AML-193 (cell line): Measurements from ENCODE around the gene BANK1.

Experiments used
- DNase-seq, 2 experiments: peaks; one replicate each; lab custom pipeline; 2025; lab: John Stamatoyannopoulos, UW

Gene BANK1

DNA sequence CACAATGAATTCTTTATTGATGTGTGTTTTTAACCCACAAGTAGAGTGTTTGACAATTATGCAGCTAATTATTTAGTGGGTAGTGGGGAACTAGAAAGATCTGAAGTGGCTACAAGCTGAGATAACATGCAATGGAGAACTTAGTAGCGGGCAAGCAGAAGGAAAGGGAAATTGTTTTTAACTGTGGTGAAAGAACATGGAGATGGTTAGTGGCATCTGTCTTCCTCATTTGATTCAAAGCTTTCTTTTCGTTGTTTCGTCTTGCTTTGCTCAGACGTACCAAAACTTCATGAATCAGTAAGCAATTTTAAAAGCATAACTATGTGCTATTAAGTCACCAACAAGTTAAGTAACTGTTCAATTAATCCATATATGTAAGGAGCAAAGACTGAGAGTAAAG is 169.9 kb downstream of the BANK1 start:
- DNase-seq = no peak

DNA sequence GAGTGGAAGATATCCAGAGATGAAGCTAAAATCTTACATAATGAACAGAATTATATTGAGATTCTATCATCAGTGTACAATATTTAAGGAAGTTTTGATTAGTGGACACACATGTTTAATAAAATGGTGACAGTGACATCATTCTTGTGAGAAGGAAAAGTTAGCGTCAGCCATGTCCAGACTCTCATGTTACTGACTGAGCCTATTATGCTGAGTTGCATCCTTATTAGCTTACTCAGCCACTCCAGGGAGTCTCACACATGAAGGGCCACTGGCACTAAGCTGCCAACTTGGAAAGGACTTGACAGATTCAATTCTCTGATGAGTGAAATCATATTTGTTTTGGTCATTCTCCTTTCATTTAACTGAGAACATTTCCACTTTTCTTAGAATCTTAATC is 170.6 kb downstream of the BANK1 start:
- DNase-seq = no peak

DNA sequence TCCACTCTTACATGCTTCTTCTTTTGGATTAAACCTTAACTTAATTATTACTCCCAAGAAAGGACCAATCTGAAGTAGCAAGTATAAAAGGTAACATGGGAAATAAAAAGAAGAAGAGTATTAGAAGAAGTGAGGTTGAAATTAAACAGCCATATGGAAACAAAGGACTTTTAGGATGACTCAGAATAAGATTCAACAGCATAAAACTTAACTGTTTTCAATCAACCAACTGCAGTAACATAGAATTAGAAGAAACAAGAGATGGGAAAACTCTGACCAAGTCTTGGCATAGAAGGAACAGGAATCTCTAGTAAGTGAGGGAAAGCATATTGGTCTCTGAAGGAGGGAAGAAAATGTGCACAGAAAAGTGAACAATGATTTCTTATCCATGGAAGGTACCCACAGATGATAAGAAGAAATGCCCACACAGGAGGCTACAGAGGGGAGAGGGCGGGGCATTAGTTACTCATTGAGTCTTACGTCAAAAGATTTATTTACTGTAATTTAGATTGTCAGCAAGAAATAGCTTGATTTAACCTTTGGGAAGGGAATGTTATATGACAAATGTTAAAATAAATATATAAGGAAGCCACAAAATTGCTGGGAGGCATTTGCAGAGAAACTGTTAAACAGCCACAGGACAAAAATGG is 177.3 kb downstream of the BANK1 start:
- DNase-seq = no peak

DNA sequence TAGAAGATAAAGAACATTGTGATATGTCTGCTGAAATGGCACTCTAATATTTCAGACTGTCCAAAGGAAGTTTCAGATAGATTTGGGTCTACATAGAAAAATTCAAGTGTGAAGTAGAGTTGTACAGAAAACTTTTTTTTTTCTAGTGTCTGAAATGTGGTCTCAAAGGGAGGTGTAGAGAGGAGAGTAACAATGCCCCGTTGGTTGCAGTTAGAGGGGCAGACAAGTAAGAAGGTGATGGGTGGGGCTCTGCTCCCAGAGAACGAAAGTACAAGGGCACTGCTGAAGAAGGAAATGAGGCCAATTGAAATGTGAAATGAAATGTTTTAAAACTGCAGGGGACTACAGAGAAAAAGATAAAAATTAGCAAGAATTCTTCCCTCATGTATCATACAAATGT is 177.8 kb downstream of the BANK1 start:
- no peak for DNase-seq

DNA sequence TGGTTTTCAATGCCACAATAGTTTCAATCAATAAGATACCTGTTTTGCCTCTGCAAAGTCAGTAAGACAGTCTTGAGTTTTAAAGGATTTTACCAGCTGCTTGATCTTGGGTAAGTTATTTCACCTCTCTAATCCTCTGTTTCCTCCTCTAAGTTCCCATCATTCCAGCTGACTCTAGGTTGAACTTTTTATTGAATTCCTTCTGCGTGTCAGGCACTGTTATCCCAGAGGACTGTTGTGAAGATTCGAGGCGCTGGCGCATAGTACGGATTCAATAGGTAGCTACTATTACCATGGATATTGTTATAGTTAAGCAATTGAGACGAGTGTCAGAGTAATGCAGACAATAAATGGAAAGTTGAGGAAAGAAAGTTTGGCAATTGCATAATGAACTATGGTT is 179.4 kb downstream of the BANK1 start:
- DNase-seq = no peak

DNA sequence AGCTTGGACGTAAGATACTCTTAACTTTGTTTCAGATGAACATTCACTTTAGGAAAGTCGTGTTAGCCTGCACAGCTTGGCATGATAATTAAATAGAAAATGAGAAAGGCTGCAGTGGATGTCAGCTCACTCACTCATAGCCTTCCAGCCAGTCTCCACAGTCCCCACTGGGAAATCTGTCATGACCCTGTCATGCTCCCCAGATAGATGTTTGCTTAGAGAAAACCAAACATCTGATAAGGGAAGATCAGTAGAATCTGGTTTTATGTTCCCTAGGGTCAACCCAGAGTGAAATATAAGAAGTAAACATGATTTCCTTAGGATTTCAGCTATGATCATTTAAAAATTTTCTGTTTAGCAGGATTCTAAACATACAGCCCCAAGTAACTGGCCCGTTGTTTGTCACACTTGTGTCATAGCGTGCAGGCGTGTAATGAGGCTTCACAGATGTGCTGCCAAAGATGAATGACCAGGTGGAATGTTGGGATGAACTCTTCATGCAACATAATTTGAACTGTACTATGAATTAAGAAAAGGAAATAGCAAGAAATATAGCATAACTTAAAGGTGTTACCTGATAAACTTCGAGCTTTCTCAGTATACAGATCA is 180.1 kb downstream of the BANK1 start:
- DNase-seq = no peak

DNA sequence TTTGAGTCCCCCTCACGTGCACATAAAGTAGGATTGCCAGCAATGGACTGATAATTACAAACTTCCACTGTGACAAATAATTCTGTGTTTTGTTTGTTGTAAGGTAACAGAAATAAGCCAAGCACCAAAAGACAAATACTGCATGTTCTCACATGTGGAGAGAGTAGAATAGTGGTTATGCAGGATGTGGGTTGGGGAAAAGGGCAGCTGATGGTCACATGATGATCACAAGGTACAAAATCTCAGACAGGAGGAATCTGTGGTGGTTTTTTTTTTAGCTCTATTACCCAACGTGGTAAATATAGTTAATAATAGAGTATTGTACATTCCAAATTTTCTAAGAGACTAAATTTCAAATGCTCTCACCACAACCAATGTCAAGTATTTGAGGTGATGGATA is 182.3 kb downstream of the BANK1 start:
- DNase-seq = no peak

DNA sequence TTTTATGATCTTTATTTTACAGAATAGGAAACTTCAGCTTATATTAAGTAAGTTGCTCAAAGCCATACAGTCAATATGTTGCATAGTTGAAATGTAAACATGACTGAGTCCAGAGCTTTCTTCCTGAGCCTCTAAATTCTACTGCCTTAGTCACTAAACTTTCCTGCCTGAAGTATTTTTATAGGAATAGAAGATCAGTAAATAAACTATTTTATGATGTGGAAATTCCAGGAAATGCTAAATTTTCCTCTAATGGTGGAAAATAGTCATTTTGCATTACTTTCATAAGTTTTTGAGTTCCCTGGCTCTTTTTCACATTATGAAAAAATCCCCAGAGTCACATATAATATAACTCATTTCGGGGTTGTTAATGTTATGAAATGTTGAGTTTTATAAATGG is 182.8 kb downstream of the BANK1 start:
- no peak for DNase-seq

DNA sequence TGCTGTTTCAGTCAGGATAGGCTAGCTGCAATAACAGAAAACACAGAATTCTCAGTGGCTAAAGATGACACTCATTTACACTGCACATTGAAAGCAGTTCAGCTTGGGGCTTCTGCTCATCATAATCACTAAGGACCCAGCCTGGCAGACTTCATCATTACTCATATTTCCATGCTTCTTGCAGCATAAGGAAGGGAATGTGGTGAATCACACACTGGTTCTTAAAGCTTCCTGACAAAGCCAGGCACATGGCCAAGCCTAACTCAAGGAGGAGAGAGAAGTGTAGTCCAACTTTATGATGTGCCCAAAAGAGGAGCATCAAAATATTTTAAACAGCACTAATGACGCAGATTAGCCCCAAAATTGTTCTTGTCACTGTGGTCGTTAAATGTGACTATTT is 186.5 kb downstream of the BANK1 start:
- DNase-seq = no peak

DNA sequence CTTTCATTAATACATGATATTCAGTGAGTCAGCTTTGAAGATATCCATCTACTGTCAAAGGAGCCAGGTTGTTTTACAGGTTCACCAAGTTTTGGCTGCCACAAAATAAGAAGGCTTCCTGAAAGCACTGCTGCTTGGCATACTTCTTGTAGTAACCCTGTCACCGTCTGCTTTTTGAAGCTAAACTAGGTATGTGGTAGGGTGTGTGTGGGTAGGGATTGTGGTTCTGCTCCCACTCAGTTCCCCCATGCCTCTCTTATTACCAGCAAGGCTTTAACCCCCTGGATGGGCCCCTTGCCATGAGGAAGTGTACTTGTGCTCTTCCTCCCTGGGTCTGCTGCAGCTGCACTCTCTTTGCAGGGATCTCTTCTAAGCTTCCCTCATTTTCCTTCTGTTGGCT is 191.2 kb downstream of the BANK1 start:
- peak; percentile 50 to 52 for DNase-seq

DNA sequence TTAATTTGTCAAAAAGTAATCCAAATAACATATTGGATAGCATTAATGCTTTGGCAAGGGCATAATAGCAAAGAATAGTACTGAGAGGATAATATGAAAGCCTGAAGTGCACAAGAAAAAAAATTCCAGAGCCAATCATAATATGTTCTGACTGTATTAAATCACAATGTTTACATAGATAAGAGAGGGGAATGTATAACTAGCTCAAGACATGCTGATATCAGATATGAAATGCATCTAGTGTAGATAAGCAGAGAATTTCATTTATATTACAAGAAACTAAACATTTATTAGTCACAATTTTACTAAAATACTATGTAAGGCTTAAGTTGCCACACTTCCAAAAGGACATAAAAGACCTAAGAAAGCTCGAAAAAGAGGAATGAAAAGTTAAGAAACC is 193.3 kb downstream of the BANK1 start:
- no peak for DNase-seq

DNA sequence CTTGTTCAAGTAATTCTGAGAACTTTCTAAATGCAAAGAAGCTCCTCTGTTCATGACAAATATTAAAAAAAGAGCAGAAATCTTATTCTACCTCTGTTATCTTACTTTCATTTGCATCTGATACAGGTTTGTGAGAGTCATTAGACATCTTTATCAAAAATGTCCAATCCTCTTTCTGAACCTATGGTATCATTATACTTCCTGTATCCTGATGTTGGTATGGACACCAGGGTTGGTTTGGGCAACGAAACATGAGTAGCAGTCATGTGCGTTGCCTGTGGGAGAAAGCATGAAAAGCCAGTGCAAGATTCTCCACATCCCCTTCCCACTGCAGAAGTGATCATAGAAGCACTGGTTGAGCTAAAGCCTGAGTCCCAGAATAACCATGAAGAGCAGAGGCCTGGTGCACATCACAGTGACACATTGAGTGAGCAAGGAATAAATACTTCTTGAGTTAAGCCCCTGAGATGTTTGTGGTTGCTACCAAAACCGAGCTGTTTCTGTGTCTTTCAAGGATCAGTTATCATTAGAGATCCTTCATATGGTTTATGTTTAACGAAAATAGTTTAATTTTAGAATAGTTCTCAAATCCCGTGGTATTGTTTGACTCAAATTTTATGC is 197.2 kb downstream of the BANK1 start:
- no peak for DNase-seq

DNA sequence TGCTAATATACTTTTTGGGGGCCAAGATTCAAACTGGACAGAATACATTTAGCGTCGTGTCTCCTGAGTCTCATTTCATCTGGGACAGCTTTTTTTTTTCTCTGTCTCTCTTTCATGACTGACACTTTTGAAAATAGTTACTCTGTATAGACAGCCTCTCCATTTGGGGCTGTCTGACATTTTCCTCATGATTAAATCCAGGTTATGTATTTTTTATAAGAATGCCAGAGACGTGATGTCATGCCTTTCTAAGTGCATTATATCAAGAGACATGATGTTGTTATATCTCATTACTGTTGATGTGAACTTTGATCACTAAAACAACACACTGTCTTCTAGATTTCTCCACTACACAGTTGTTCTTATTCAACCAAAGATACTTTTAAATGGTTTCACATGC is 199.0 kb downstream of the BANK1 start:
- DNase-seq = no peak

DNA sequence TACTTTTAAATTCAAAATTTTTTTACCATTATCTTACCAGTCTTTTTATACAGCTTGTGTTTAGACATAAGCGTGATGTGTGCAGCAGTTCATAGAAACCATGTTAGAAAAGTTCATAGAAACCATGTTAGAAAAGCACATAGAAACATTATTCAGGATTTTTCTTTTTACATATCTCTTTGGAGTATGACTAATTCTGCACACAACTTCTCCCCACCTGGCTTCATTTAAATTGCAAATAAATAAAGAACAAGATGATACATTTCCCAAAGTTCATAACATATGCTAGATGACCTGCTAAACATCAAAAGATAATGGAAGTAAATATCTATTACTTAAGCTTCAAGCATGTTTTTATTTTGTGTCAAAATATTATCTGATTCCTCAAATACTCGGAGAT is 201.9 kb downstream of the BANK1 start:
- no peak for DNase-seq

DNA sequence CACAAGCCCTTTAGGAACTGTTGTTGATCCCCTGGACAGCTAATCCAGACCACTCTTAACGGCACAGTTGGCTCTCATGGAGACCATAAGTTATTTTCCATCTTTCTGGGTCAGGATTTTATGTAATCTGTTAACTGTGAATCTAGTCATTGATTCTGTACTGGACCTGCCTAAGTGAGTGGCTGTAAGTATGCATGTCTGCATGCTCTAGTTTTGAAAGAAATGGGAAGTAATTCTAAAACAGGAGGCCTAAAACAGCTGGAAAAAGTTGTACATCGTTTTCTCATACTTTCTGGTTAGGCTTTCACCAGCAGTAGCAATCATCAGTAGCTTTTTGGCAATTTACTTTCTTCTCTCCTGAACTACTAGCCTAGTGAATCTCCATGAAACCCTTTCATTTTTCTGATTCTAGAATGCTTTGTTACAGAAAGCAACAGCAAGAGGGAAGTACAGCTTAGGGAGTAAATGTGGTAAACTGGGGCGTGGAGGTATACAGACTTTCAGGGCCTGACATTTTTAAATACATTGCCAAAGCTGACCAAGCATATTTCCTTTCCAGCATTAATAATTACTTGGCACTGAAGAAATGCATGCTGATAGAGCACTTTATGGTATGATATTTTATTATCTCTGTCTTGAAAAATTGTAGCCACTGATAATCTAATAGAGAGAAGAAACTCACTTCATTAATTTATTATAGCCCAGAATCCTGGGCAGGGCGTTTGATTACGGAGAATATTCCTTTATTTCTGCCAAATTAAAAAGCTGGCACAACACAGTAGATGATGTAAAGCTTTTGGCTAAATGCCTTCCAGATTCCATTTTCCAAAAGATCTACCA is 202.7 kb downstream of the BANK1 start:
- peak; percentile 20 to 29 for DNase-seq

DNA sequence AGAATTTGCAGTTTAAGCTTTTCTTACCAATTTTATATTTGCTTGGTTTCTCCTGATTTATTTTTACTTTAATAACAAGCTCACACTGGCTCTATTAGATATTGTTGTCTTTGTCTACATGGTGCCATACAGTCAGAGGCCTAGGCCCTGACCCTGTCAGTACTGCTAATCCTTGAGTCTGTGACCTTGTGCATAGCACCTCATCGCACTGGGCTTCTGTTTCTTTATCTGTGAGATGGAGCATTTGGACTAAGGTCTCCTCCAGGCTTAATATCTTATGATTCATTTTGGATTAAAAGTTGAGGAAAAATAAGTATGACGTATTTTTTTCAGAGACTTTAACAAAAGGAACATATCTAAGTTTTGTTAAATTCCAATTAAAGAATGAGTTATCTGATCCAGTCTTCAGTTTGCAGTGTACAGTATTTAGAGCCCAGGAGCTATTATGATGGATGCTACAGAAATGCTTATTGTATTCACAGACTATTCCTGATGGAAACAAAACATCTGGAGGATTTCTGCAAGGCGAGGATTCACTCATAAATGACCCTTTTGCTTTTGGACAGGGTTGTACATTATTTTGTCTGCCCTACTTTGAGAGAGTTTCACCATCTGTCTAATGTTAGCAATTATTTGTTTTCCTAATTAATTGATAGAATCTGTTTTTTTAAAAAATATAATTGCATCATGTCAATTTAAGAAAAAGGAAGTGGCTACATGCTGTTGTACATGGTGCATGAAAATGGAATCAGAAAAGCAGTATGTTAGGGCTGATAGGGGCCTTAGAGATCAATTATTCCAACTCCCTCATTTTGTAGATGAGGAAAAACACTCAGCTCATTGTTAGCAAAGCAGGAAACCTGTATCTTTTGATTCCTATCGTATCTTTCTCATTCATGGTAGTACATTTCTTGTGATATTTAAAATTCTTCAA is 203.6 kb downstream of the BANK1 start:
- DNase-seq = no peak

DNA sequence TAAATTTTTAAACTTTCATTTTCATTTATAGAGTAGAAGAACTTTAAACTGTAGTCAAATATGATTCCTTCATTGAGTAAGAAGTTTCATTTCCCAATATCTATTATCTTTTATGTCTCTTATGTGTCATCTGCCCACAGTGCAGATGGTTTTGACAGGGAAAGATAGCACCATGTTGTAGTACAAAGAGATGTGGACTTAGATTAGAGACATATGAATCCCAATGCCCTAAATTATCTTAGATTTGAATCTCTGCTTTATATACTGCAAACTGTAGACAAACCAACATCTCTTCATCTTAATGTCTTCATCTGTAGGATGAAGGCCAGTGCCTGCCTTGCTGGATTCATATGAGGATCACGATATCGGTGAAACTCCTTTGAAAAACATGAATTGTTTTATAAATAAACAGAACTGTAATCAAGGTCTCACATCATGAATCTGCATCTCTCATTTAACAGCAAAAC is 217.5 kb downstream of the BANK1 start:
- no peak for DNase-seq

DNA sequence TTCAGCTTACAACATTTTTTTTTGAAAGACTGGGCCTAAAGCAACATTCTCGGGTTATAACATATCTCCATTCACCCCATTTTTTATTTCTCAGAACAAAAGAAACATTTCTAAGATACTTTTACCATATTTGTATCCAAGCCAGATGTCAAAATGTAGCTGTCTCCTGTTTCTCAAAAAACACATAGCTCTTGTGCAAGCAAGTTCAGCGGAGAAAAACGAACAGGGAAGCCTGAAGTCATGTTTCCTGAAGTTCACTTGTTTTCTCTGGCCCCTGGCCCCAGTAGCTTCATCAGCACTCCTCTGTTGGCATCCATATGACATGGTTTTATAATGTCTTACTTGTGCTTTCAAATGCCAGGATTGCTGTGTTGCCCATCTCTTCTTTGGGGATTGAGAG is 218.2 kb downstream of the BANK1 start:
- DNase-seq = no peak

DNA sequence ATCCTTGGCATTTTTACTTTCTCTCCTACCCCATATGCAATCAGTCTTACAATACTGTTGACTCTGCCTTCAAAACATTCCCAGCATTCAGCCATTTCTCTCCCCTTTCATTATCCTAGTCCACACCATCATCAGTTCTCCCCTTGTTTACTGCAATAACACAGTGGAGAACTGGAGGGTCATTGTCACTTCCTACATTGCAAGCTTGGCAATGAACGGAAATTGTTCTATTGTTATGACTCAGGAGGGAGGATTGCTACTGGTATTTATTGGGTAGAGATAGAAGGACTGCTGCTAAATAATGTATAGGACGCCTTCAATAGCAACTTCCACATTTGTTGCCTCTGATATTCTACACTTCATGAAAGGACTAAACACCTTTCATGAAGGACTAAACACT is 231.8 kb downstream of the BANK1 start:
- no peak for DNase-seq

DNA sequence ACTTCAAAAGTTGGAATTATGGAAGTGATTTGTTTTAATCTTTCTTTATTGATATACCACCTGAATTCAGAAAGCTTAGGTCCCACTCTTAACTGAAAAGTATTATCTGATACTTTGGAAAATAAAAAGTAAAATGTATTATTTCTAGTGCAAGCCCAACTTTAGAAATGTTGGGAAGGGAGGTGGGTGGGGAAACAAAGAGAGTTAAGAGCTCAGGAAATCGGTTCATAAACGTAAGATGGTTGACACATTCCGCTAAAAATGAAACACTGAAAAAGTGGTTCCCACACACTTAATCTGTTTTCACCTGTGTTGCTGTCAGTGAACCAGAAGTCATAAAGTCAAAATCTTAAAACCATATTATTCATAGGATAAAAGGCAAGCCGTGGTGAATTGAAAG is 237.4 kb downstream of the BANK1 start:
- DNase-seq = no peak

DNA sequence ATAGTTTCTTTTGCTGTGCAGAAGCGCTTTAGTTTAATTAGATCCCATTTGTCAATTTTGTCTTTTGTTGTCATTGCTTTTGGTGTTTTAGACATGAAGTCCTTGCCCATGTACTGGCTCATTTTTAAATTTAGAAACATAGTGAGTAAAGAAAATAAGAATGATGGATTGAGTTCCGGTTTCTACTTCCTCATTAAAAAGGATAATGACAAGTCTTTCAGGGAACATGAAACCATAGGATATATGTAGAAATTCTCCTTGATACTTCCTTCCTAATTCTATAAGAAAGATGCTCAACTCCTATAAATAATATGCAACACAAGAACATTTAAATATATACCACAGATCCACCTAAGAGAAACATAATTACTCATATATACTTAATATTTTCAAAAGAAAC is 240.9 kb downstream of the BANK1 start:
- DNase-seq = no peak

DNA sequence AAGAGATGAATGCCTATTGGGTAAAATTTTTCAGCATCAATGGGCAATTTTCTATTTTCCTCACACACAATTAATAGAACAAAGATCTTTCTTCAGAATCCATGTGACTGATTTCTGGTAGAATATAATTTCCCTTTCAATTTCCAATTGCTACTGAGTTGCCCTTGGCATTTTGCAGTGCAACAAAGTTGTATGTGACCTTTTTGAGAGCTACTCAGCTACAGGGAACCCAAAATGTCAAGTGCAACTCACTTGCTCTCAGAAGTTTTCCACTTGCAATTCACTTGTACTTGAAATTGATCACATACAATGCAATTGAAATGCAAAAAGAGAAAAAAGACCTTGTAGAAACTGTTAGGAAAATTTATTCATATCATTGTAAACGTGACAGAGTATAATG is 245.5 kb downstream of the BANK1 start:
- no peak for DNase-seq
